Tibial nerve (tissue), 4 donors: ENCODE data around the gene SYNRG.

Source experiments
- EP300 ChIP-seq, 2 donors: sonication (generic); formaldehyde crosslinking; IDR thresholded peaks; one replicate each; pipeline ENCODE4 v1.6.1; 2017; ENCODE audit warnings: antibody characterized with exemption in 2 of 2, mild to moderate bottlenecking in 1 of 2
- POLR2A ChIP-seq, 2 donors: fragments of 450-650 bp; IDR thresholded peaks; one replicate each; pipeline ENCODE4 v1.6.1; 2017; ENCODE audit warnings: antibody characterized with exemption in 2 of 2, mild to moderate bottlenecking in 2 of 2, moderate library complexity in 2 of 2
- TF ChIP-seq, protein P1 (sequence below), 5 experiments: fragments of 200-600 bp in 3 of 5; fragments of 450-650 bp in 2 of 5; sonication (generic) in 3 of 5; IDR thresholded peaks; one replicate each; pipeline ENCODE4 v1.5.1; 2016 to 2019; ENCODE audit warnings: antibody characterized with exemption in 5 of 5, mild to moderate bottlenecking in 3 of 5, moderate library complexity in 2 of 5

DNA sequence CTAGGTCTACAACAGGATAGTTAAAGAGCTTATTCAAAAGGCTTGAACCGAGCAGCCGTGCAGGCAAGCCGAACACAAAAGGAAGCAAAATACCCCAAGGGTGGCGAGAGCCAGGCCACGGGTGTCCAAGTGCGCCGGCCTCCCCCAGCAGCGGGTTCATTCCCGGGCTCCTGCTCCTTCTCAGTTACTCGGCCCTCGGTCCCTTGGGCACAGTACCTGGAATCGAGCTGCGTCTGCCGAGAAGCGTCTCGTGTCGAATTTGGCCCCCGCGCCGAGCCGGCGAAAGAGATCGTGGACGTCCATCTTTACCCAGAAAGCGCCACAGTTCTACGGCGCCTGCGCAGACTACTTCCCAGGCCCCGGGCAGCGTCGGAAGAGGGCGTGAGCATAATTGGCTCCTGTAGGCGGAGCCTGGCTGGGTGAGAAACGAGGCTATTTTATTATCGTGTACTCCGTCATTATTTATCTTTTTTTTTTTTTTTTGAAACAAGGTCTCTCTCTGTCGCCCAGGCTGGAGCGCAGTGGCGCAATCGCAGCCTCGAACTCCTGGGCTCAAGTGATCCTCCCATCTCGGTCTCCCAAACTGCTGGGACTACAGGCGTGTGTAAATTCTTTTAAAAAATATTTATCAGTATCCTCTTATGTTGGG is 34.0 kb upstream of the SYNRG start, which contains the start of gene DDX52:
- TF ChIP-seq, protein P1, sequence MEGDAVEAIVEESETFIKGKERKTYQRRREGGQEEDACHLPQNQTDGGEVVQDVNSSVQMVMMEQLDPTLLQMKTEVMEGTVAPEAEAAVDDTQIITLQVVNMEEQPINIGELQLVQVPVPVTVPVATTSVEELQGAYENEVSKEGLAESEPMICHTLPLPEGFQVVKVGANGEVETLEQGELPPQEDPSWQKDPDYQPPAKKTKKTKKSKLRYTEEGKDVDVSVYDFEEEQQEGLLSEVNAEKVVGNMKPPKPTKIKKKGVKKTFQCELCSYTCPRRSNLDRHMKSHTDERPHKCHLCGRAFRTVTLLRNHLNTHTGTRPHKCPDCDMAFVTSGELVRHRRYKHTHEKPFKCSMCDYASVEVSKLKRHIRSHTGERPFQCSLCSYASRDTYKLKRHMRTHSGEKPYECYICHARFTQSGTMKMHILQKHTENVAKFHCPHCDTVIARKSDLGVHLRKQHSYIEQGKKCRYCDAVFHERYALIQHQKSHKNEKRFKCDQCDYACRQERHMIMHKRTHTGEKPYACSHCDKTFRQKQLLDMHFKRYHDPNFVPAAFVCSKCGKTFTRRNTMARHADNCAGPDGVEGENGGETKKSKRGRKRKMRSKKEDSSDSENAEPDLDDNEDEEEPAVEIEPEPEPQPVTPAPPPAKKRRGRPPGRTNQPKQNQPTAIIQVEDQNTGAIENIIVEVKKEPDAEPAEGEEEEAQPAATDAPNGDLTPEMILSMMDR (IDR thresholded peaks at IDR 0.05), result peak in 1 of 5 experiments; percentile 16
- TF ChIP-seq POLR2A (IDR thresholded peaks at IDR 0.05) (peak in 1 of 2 donors; percentile 53), EP300 (IDR thresholded peaks at IDR 0.05) (peak; percentile 81 to 87)
